Adrenal gland (tissue), 5 donors: ENCODE results near the gene CKB.

ENCODE experiments used
- POLR2A ChIP-seq, 2 donors: fragments of 450-650 bp; IDR thresholded peaks; one replicate each; pipeline ENCODE4 v1.6.1; 2017; ENCODE audit warnings: antibody characterized with exemption in 2 of 2, mild to moderate bottlenecking in 2 of 2, moderate library complexity in 1 of 2
- TF ChIP-seq, protein P1 (sequence below), 6 experiments: fragments of 450-650 bp in 4 of 6; fragments of 200-600 bp in 2 of 6; sonication (generic) in 1 of 6; IDR thresholded peaks; 1 replicate in 5 of 6; 2 replicates in 1 of 6; pipeline versions ENCODE4 v1.5.1 to v1.8.0; 2016 to 2021; ENCODE audit warnings: antibody characterized with exemption in 6 of 6, mild to moderate bottlenecking in 2 of 6, moderate library complexity in 1 of 6
- donor health status: DM: no; HTN: no; CAD: no.

DNA sequence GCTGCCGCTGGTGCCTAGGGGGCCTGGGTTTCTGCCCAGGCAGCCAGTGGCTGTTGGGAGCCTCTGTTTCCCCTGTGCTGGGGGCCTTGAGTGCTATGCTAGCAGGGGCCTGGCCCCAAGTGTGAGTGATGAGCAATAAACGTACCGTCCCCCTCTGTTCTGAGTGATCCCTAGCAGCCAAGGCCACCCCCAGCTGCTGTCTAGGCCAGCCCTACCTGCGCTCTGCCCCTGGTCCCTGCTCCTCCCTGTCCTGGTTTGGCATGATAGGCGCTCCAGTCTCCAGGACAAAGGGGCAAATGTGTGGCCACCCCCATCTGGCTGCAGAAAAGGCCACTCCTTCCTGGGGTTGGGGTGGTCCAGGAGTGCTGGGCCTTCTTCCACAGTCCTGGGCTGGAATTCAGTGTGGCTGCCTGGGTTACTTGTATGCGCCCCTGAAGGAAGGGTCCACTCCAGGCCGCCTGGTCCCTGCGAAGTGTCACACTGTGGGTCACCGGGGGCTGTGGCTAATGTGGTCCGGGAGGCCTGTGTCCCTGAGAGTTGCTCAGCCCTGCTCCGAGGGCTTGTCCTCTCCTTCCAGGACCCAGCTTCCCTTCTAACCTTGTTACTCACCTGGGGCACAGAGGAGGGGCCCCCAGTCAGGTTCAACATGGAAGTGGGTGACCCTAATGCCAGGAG lies 13.4 kb upstream of the CKB start:
- TF ChIP-seq, protein P1, sequence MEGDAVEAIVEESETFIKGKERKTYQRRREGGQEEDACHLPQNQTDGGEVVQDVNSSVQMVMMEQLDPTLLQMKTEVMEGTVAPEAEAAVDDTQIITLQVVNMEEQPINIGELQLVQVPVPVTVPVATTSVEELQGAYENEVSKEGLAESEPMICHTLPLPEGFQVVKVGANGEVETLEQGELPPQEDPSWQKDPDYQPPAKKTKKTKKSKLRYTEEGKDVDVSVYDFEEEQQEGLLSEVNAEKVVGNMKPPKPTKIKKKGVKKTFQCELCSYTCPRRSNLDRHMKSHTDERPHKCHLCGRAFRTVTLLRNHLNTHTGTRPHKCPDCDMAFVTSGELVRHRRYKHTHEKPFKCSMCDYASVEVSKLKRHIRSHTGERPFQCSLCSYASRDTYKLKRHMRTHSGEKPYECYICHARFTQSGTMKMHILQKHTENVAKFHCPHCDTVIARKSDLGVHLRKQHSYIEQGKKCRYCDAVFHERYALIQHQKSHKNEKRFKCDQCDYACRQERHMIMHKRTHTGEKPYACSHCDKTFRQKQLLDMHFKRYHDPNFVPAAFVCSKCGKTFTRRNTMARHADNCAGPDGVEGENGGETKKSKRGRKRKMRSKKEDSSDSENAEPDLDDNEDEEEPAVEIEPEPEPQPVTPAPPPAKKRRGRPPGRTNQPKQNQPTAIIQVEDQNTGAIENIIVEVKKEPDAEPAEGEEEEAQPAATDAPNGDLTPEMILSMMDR (IDR thresholded peaks at IDR 0.05) = no peak
- TF ChIP-seq POLR2A (IDR thresholded peaks at IDR 0.05) = no peak
